H9 (cell line): ENCODE results near the gene NXPH3. TPM values are rescaled to one million over a fixed set of nuclear protein-coding genes. Genes with fewer than 3 reads are reported as not detected.

Experiments used
- DNase-seq: peaks from one replicate; pipeline ENCODE4 v3.0.0-alpha.2; 2017
- H2AFZ ChIP-seq: one replicate; pipeline ENCODE4 v1.6.1; 2013; ENCODE audit warnings: mild to moderate bottlenecking, low read length, control low read depth, moderate library complexity
- H2AK5ac ChIP-seq: 2 replicates; pipeline ENCODE4 v1.6.1; 2013; ENCODE audit warnings: low read length, control low read depth, mixed read lengths; ENCODE audit not compliant: insufficient read length
- H2BK120ac ChIP-seq: one replicate; pipeline ENCODE4 v1.6.1; 2013; ENCODE audit warnings: low read depth, mild to moderate bottlenecking, low read length, control low read depth, inconsistent platforms; ENCODE audit not compliant: poor library complexity, severe bottlenecking
- H2BK12ac ChIP-seq: 2 replicates; pipeline ENCODE4 v1.6.1; 2013; ENCODE audit warnings: low read length, control low read depth, mixed read lengths, low read depth; ENCODE audit not compliant: insufficient read length
- H2BK15ac ChIP-seq: 2 replicates; pipeline ENCODE4 v1.6.1; 2013; ENCODE audit warnings: low read depth, low read length, control low read depth
- H2BK20ac ChIP-seq: one replicate; pipeline ENCODE4 v1.6.1; 2013; ENCODE audit warnings: low read depth, mild to moderate bottlenecking, low read length, control low read depth, inconsistent platforms; ENCODE audit not compliant: poor library complexity, severe bottlenecking
- H2BK5ac ChIP-seq: 2 replicates; pipeline ENCODE4 v1.6.1; 2013; ENCODE audit warnings: low read length, control low read depth, mixed read lengths; ENCODE audit not compliant: insufficient read length
- H3K14ac ChIP-seq: 2 replicates; pipeline ENCODE4 v1.6.1; 2013; ENCODE audit warnings: low read length, control low read depth; ENCODE audit not compliant: insufficient read depth
- H3K18ac ChIP-seq: 2 replicates; pipeline ENCODE4 v1.6.1; 2013; ENCODE audit warnings: low read depth, mild to moderate bottlenecking, mixed read lengths, low read length, control low read depth; ENCODE audit not compliant: insufficient read length
- H3K23ac ChIP-seq: 2 replicates; pipeline ENCODE4 v1.6.1; 2013; ENCODE audit warnings: low read length, control low read depth, mixed read lengths, low read depth; ENCODE audit not compliant: insufficient read length
- H3K23me2 ChIP-seq: 2 replicates; pipeline ENCODE4 v1.6.1; 2013; ENCODE audit warnings: low read depth, mild to moderate bottlenecking, mixed read lengths, low read length, control low read depth; ENCODE audit not compliant: insufficient read length, poor library complexity, severe bottlenecking
- H3K27ac ChIP-seq: 2 replicates; pipeline ENCODE4 v1.5.1; 2013; ENCODE audit warnings: low read length, control low read depth, mixed read lengths, low read depth; ENCODE audit not compliant: insufficient read length
- H3K27me3 ChIP-seq: 2 replicates; pipeline ENCODE4 v1.6.1; 2013; ENCODE audit warnings: low read length, control low read depth, inconsistent platforms; ENCODE audit not compliant: insufficient read depth
- H3K4ac ChIP-seq: 2 replicates; pipeline ENCODE4 v1.6.1; 2013; ENCODE audit warnings: low read depth, mild to moderate bottlenecking, control low read depth, inconsistent platforms, low read length, moderate library complexity
- H3K4me1 ChIP-seq: 2 replicates; pipeline ENCODE4 v1.6.1; 2013; ENCODE audit warnings: low read length, control low read depth, inconsistent platforms; ENCODE audit not compliant: insufficient read depth
- H3K4me2 ChIP-seq: 2 replicates; pipeline ENCODE4 v1.6.1; 2013; ENCODE audit warnings: low read length, control low read depth, mixed read lengths; ENCODE audit not compliant: insufficient read length, insufficient read depth
- H3K56ac ChIP-seq: 2 replicates; pipeline ENCODE4 v1.6.1; 2013; ENCODE audit warnings: low read depth, mild to moderate bottlenecking, mixed read lengths, low read length, control low read depth; ENCODE audit not compliant: insufficient read length
- H3K79me1 ChIP-seq: 2 replicates; pipeline ENCODE4 v1.6.1; 2013; ENCODE audit warnings: low read depth, mild to moderate bottlenecking, moderate library complexity, low read length, control low read depth, inconsistent platforms; ENCODE audit not compliant: insufficient read depth, poor library complexity, severe bottlenecking
- H3K79me2 ChIP-seq: 2 replicates; pipeline ENCODE4 v1.6.1; 2013; ENCODE audit warnings: low read length, control low read depth, inconsistent platforms; ENCODE audit not compliant: insufficient read depth
- H3K9ac ChIP-seq: 2 replicates; pipeline ENCODE4 v1.6.1; 2013; ENCODE audit warnings: low read length, control low read depth, mixed read lengths; ENCODE audit not compliant: insufficient read length; ENCODE audit errors: extremely low read depth
- H3K9me3 ChIP-seq: one replicate; pipeline ENCODE4 v1.6.1; 2013; ENCODE audit warnings: low read depth, low read length, inconsistent platforms; ENCODE audit not compliant: control insufficient read depth
- H3T11ph ChIP-seq: one replicate; pipeline ENCODE4 v1.6.1; 2013; ENCODE audit warnings: mild to moderate bottlenecking, low read length, control low read depth, inconsistent platforms
- H4K20me1 ChIP-seq: one replicate; pipeline ENCODE4 v1.6.1; 2013; ENCODE audit not compliant: control insufficient read depth, insufficient read length, insufficient read depth
- H4K5ac ChIP-seq: 2 replicates; pipeline ENCODE4 v1.6.1; 2013; ENCODE audit warnings: low read depth, mild to moderate bottlenecking, mixed read lengths, low read length, control low read depth; ENCODE audit not compliant: insufficient read length
- H4K8ac ChIP-seq: replicated peaks from 2 replicates; pipeline ENCODE4 v1.6.1; 2013; ENCODE audit warnings: low read length, control low read depth, mixed read lengths, low read depth; ENCODE audit not compliant: insufficient read length
- H4K91ac ChIP-seq: 2 replicates; pipeline ENCODE4 v1.6.1; 2013; ENCODE audit warnings: low read depth, mild to moderate bottlenecking, moderate library complexity, mixed read lengths, low read length, control low read depth; ENCODE audit not compliant: insufficient read length
- H3K27ac Mint-ChIP-seq, 3 experiments: 2 replicates in 2 of 3; 3 replicates in 1 of 3; pipeline ENCODE4 v1.8.0; 2020 to 2021; ENCODE audit warnings: mixed read lengths in 3 of 3, mild to moderate bottlenecking in 1 of 3, moderate library complexity in 1 of 3
- H3K27me3 Mint-ChIP-seq: 2 replicates; pipeline ENCODE4 v1.8.0; 2021; ENCODE audit warnings: low read depth, mild to moderate bottlenecking, moderate library complexity, mixed read lengths
- H3K36me3 Mint-ChIP-seq, 3 experiments: 2 replicates in 2 of 3; 3 replicates in 1 of 3; pipeline ENCODE4 v1.8.0; 2020 to 2021; ENCODE audit warnings: low read depth in 3 of 3, mixed read lengths in 3 of 3; ENCODE audit not compliant: insufficient read depth in 1 of 3
- H3K4me1 Mint-ChIP-seq, 2 experiments: 2 replicates each; pipeline ENCODE4 v1.8.0; 2020; ENCODE audit warnings: mixed read lengths in 2 of 2
- H3K4me3 Mint-ChIP-seq, 2 experiments: 2 replicates in 1 of 2; 3 replicates in 1 of 2; pipeline ENCODE4 v1.8.0; 2020 to 2021; ENCODE audit warnings: mild to moderate bottlenecking in 2 of 2, mixed read lengths in 2 of 2, moderate library complexity in 1 of 2
- H3K9me3 Mint-ChIP-seq, 2 experiments: 2 replicates in 1 of 2; 3 replicates in 1 of 2; pipeline ENCODE4 v1.8.0; 2020; ENCODE audit warnings: mild to moderate bottlenecking in 2 of 2, mixed read lengths in 2 of 2, moderate library complexity in 1 of 2
- WGBS: extraction: QIAGEN DNeasy Blood & Tissue Kit; methylation state at CpG from one replicate; pipeline ENCODE4 v1.1.7; 2013; ENCODE audit warnings: missing lambda C conversion rate, low lambda C conversion rate, mixed read lengths; ENCODE audit not compliant: insufficient read length; ENCODE audit errors: extremely low coverage; 5-methylcytosine and 5-hydroxymethylcytosine counted together
- total RNA-seq: library from RNA; stranded (reverse); gene quantifications from 2 replicates; pipeline ENCODE4 v1.2.1, GENCODE V29; 2021
- TF ChIP-seq, protein P1 (sequence below): fragments of 200-600 bp; sonication (generic); conservative IDR thresholded peaks from 3 replicates; pipeline ENCODE4 v1.8.0; 2021; ENCODE audit warnings: antibody characterized with exemption, mild to moderate bottlenecking

NXPH3 gene
- total RNA-seq, 1 experiment from 2014 or later, result 1.3 TPM

DNA sequence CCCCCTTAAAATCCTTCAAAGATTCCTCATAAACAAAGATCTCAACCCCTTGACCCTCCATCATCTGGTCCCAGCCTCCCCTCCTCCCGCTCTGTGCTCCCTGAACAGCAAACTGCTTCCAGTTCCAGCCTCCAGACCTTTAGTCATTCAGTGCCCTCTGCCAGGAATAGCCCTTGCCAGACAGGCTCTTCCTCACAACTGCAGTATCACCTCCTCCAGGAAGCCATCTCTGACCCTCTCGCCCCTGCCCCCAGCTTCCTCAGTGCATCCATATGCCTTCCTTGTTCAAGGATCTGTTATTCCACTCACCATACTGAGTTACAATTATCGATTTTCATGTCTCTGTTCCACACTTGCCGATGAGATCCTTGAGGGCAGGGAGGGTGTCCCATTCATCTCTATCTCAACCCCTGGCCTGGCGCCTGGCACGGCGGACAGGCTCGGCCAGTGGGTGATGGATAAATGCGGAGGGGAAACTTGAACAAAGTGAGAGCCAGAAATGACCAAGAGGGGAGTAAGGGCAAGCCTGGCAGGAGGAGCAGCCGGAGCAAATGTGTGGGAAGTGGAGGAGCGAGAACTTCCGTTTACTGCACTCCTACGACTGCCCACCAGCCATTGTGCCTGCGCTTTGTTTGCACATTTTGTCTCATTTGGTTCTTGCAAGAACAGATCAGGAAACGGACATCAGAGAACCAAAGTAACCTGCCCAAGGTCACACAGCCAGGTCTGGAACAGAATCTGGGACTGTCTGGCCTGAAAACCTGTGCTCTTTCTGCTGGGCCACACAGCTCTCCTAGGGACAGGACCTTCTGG, 2.0 kb upstream of the NXPH3 start:
- H3K9me3 Mint-ChIP-seq, result no peaks in the 10 kb centered on the region; a peak in 1 of 5 replicates
- H3K23ac ChIP-seq, result no peak overlapping the region
- no peak overlapping the region for H3K9ac ChIP-seq
- no peak overlapping the region; a peak in 1 of 7 replicates for H3K27ac Mint-ChIP-seq
- H3K4me1 Mint-ChIP-seq, result peaks cover 18 to 45% of the 10 kb centered on the region in 2 experiments
- H2BK15ac ChIP-seq, result no peak overlapping the region
- no peaks in the 10 kb centered on the region for H4K20me1 ChIP-seq
- H3K9me3 ChIP-seq, result no peaks in the 10 kb centered on the region
- peaks cover 72% of the 10 kb centered on the region for H3K27me3 Mint-ChIP-seq
- TF ChIP-seq, protein P1, sequence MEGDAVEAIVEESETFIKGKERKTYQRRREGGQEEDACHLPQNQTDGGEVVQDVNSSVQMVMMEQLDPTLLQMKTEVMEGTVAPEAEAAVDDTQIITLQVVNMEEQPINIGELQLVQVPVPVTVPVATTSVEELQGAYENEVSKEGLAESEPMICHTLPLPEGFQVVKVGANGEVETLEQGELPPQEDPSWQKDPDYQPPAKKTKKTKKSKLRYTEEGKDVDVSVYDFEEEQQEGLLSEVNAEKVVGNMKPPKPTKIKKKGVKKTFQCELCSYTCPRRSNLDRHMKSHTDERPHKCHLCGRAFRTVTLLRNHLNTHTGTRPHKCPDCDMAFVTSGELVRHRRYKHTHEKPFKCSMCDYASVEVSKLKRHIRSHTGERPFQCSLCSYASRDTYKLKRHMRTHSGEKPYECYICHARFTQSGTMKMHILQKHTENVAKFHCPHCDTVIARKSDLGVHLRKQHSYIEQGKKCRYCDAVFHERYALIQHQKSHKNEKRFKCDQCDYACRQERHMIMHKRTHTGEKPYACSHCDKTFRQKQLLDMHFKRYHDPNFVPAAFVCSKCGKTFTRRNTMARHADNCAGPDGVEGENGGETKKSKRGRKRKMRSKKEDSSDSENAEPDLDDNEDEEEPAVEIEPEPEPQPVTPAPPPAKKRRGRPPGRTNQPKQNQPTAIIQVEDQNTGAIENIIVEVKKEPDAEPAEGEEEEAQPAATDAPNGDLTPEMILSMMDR, result no peak
- no peak overlapping the region for H3K4me2 ChIP-seq
- H3K56ac ChIP-seq, result no peak overlapping the region
- WGBS, result no CpG with 5 or more reads among the region's 15 CpGs
- no peak overlapping the region for H2BK12ac ChIP-seq
- H4K91ac ChIP-seq, result no peak overlapping the region
- no peak overlapping the region for H3K18ac ChIP-seq
- no peak overlapping the region for H3K4ac ChIP-seq
- no peaks in the 10 kb centered on the region for H3K36me3 Mint-ChIP-seq
- H2BK120ac ChIP-seq, result no peak overlapping the region
- no peaks in the 10 kb centered on the region for H3K79me1 ChIP-seq
- H4K8ac ChIP-seq, result no peak overlapping the region
- peaks cover 3% of the 10 kb centered on the region; the same call in 1 of the 2 replicates for H3K27me3 ChIP-seq
- no peak overlapping the region for H2AFZ ChIP-seq
- peaks cover 3% of the 10 kb centered on the region; the same call in 1 of the 2 replicates for H3K4me1 ChIP-seq
- no peak overlapping the region for H4K5ac ChIP-seq
- no peak overlapping the region for H3T11ph ChIP-seq
- no peak overlapping the region for H2BK5ac ChIP-seq
- peak overlapping the region in 1 of 2 experiments; percentile 14; a peak in 4 of 5 replicates for H3K4me3 Mint-ChIP-seq
- no peak for DNase-seq
- H3K79me2 ChIP-seq, result no peaks in the 10 kb centered on the region
- peaks cover 4% of the 10 kb centered on the region for H3K23me2 ChIP-seq
- H3K27ac ChIP-seq, result no peak overlapping the region
- H3K14ac ChIP-seq, result no peak overlapping the region; the same call in 1 of the 2 replicates
- H2BK20ac ChIP-seq, result no peak overlapping the region
- H2AK5ac ChIP-seq, result no peak overlapping the region
